CD14-positive monocyte (primary cell): ENCODE results near the gene CRIM1. TPM values are rescaled to one million over a fixed set of nuclear protein-coding genes. Genes with fewer than 3 reads are reported as not detected.

ENCODE experiments used
- DNase-seq, 3 donors: peaks; one replicate each; pipeline ENCODE4 v3.0.0-alpha.2; 2011 to 2022
- H2AFZ ChIP-seq: 2 replicates; pipeline ENCODE4 v1.6.0; 2012; ENCODE audit warnings: mild to moderate bottlenecking, low read depth, low read length, inconsistent platforms; ENCODE audit not compliant: insufficient read depth, poor library complexity, severe bottlenecking
- H3K27ac ChIP-seq, 2 donors: 1 replicate in 1 of 2; 2 replicates in 1 of 2; pipeline ENCODE4 v1.5.1; 2012 to 2013; ENCODE audit warnings: low read length in 2 of 2, control low read depth in 1 of 2, inconsistent platforms in 1 of 2, low read depth in 1 of 2, mild to moderate bottlenecking in 1 of 2
- H3K27me3 ChIP-seq, 2 donors: one replicate each; pipeline versions ENCODE4 v1.6.0 to v1.6.1; 2011 to 2013; ENCODE audit warnings: low read length in 2 of 2; ENCODE audit not compliant: control insufficient read depth in 2 of 2, insufficient read depth in 2 of 2
- H3K36me3 ChIP-seq, 2 donors: replicated peaks in 1 of 2; 1 replicate in 1 of 2; 2 replicates in 1 of 2; pipeline versions ENCODE4 v1.5.1 to v1.6.1; 2012 to 2013; ENCODE audit warnings: low read length in 2 of 2, control low read depth in 1 of 2, inconsistent platforms in 1 of 2, mild to moderate bottlenecking in 1 of 2; ENCODE audit not compliant: insufficient read depth in 2 of 2, control insufficient read depth in 1 of 2
- H3K4me1 ChIP-seq, 2 donors: 1 replicate in 1 of 2; 2 replicates in 1 of 2; pipeline versions ENCODE4 v1.5.1 to v1.6.1; 2012 to 2013; ENCODE audit warnings: low read length in 2 of 2, control low read depth in 1 of 2, inconsistent platforms in 1 of 2, mild to moderate bottlenecking in 1 of 2, moderate library complexity in 1 of 2; ENCODE audit not compliant: insufficient read depth in 2 of 2, control insufficient read depth in 1 of 2
- H3K4me2 ChIP-seq: replicated peaks from 2 replicates; pipeline ENCODE3; 2012; ENCODE audit warnings: low read length, moderate library complexity, mild to moderate bottlenecking; ENCODE audit not compliant: poor library complexity, severe bottlenecking; ENCODE audit errors: extremely low read depth
- H3K4me3 ChIP-seq, 3 experiments: fragments of 200-600 bp in 1 of 3; sonication (generic) in 1 of 3; replicated peaks in 1 of 3; 1 replicate in 2 of 3; 2 replicates in 1 of 3; pipeline ENCODE4 v1.5.1; 2011 to 2013; ENCODE audit warnings: low read length in 3 of 3, mild to moderate bottlenecking in 3 of 3, control low read depth in 2 of 3, low read depth in 2 of 3, inconsistent platforms in 1 of 3, moderate library complexity in 1 of 3
- H3K79me2 ChIP-seq: 2 replicates; pipeline ENCODE4 v1.6.0; 2012; ENCODE audit warnings: mild to moderate bottlenecking, control low read depth, inconsistent platforms, low read length, moderate library complexity; ENCODE audit not compliant: insufficient read depth
- H3K9ac ChIP-seq: 2 replicates; pipeline ENCODE4 v1.6.0; 2017; ENCODE audit warnings: low read length, mild to moderate bottlenecking; ENCODE audit not compliant: insufficient read depth, poor library complexity, severe bottlenecking
- H3K9me3 ChIP-seq, 2 donors: replicated peaks in 1 of 2; 1 replicate in 1 of 2; 2 replicates in 1 of 2; pipeline versions ENCODE4 v1.5.1 to v1.6.1; 2012 to 2013; ENCODE audit warnings: low read length in 2 of 2, control low read depth in 1 of 2; ENCODE audit not compliant: control insufficient read depth in 1 of 2, insufficient read depth in 1 of 2
- H4K20me1 ChIP-seq: 2 replicates; pipeline ENCODE4 v1.6.0; 2012; ENCODE audit warnings: mild to moderate bottlenecking, low read length, control low read depth, moderate library complexity; ENCODE audit not compliant: insufficient read depth
- H3K27ac Mint-ChIP-seq, 7 donors: one replicate each; pipeline ENCODE4 v1.8.0; 2020; ENCODE audit warnings: mild to moderate bottlenecking in 7 of 7, mixed read lengths in 7 of 7, moderate library complexity in 6 of 7, inconsistent platforms in 2 of 7
- H3K27me3 Mint-ChIP-seq, 3 donors: one replicate each; pipeline ENCODE4 v1.8.0; 2021 to 2022; ENCODE audit warnings: low read depth in 3 of 3, mild to moderate bottlenecking in 3 of 3, mixed read lengths in 3 of 3, moderate library complexity in 3 of 3, inconsistent platforms in 1 of 3
- H3K36me3 Mint-ChIP-seq, 2 donors: one replicate each; pipeline ENCODE4 v1.8.0; 2020; ENCODE audit warnings: mixed read lengths in 2 of 2, inconsistent platforms in 1 of 2, mild to moderate bottlenecking in 1 of 2
- H3K4me1 Mint-ChIP-seq: one replicate; pipeline ENCODE4 v1.8.0; 2020; ENCODE audit warnings: mild to moderate bottlenecking, mixed read lengths
- H3K4me3 Mint-ChIP-seq, 2 donors: one replicate each; pipeline ENCODE4 v1.8.0; 2020; ENCODE audit warnings: mild to moderate bottlenecking in 2 of 2, mixed read lengths in 2 of 2, moderate library complexity in 1 of 2
- H3K9me3 Mint-ChIP-seq, 7 donors: one replicate each; pipeline ENCODE4 v1.8.0; 2020 to 2022; ENCODE audit warnings: mixed read lengths in 7 of 7, mild to moderate bottlenecking in 6 of 7, moderate library complexity in 6 of 7, inconsistent platforms in 2 of 7
- WGBS: methylation state at CpG from one replicate; pipeline ENCODE4 v1.1.5; 2013; ENCODE audit warnings: missing lambda C conversion rate; ENCODE audit not compliant: insufficient coverage; 5-methylcytosine and 5-hydroxymethylcytosine counted together
- intact Hi-C, 2 donors: fragments of 100-400 bp; cut with micrococcal nuclease; formaldehyde crosslinking; loops; one replicate each; pipeline versions ENCODE4 v1.15.0 to v1.15.1; 2023
- polyA plus RNA-seq, 3 donors: library from polyadenylated mRNA; depleted of rRNA in 1 of 3; unstranded in 2 of 3; stranded (reverse) in 1 of 3; fragments of 300-500 nt in 2 of 3; fragments of >200 nt in 1 of 3; fragmentation: Illumina TruSeq in 2 of 3; gene quantifications; 1 replicate in 2 of 3; 2 replicates in 1 of 3; pipeline ENCODE4 v1.2.3, GENCODE V29; 2012 to 2021
- TF ChIP-seq, protein P1 (sequence below): fragments of 200-600 bp; IDR thresholded peaks from one replicate; pipeline ENCODE4 v1.8.0; 2022; ENCODE audit warnings: antibody characterized with exemption, mild to moderate bottlenecking

CRIM1 gene
- polyA plus RNA-seq, 3 donors = 0.08 to 0.27 TPM; not detected in 1

DNA sequence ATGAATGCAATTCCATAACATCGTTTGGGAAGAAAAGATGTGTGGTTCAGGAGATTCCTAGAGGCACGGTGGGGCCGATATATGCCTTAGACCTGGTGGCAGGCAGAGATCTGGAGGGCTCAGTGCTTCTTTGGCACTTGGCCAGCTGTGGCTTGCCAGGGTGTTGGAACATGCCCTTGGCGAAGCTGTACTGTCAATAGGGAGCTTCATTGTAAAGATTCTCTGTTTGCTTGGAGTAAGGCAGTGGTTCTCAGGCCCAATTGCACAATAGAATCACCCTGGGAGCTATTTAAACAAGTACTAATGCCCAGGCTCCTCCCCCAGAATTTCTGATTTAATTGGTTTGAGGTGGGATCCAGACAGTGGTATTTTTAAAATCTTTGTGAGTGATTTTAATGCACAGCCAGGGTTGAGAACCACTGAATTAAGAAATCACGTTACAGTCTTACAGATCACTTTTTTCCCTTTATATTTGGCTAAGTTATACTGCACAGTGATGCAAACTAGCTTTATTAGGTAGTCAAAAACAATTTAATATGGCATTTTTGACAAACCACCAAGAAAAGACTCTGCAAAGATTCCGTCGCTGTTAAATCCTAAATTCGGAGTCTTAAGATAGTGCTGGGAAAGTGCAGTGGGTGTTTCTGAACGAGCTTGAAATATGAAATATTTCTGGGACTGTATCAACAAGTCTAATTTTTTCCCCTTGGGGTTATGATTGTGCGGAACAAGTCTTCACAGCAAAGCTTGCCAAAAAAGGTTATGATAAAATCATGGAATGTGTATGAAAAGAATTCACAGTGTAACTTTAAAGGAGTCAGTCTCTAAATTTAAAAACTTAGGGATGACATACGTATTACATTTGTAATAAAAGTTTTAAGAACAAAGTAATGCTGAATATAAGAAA, 78.0 kb downstream of the CRIM1 start:
- Histone ChIP-seq H3K9ac (no peak overlapping the region), H4K20me1 (no peaks in the 10 kb centered on the region), H3K27me3 (no peaks in the 10 kb centered on the region), H3K79me2 (no peaks in the 10 kb centered on the region), H3K27ac (no peak overlapping the region), H2AFZ (no peak overlapping the region), H3K4me2 (no peak overlapping the region), H3K36me3 (no peaks in the 10 kb centered on the region), H3K4me1 (no peaks in the 10 kb centered on the region), H3K9me3 (no peaks in the 10 kb centered on the region), H3K4me3 (no peak overlapping the region)
- Mint-ChIP-seq H3K27ac (no peak overlapping the region), H3K4me1 (no peaks in the 10 kb centered on the region), H3K27me3 (peaks cover 0 to 2% (median 0%) of the 10 kb centered on the region in 3 donors), H3K4me3 (no peak overlapping the region), H3K9me3 (no peaks in the 10 kb centered on the region), H3K36me3 (no peaks in the 10 kb centered on the region)
- intact Hi-C loops = no loop called here
- no peak for DNase-seq
- TF ChIP-seq, protein P1, sequence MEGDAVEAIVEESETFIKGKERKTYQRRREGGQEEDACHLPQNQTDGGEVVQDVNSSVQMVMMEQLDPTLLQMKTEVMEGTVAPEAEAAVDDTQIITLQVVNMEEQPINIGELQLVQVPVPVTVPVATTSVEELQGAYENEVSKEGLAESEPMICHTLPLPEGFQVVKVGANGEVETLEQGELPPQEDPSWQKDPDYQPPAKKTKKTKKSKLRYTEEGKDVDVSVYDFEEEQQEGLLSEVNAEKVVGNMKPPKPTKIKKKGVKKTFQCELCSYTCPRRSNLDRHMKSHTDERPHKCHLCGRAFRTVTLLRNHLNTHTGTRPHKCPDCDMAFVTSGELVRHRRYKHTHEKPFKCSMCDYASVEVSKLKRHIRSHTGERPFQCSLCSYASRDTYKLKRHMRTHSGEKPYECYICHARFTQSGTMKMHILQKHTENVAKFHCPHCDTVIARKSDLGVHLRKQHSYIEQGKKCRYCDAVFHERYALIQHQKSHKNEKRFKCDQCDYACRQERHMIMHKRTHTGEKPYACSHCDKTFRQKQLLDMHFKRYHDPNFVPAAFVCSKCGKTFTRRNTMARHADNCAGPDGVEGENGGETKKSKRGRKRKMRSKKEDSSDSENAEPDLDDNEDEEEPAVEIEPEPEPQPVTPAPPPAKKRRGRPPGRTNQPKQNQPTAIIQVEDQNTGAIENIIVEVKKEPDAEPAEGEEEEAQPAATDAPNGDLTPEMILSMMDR = no peak
- 94% methylated on average over 9 of the region's 11 CpGs for WGBS

DNA sequence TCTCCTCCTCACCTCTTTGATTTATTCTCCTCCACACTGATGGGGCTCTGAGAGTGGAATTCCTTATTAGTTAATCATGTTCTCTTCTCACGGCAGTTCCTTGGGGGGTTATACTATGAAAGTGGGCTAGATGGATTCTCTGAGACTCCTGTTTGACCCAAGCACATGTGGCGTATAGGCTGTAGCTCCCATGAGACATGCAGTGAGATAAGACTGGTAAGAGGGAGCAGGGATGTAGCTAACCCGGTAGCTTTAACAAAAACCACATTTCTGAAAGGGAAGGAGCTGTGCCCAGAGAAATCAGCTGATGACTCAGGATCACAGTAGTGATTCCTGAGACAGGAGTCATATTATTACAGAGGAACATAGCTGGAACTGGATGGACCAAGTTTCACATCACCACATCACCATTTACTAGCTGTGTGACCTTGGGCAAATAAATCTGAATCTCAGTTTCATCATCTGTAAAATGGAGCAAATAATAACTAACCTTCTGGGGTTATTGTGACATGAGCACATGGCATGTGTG, 82.9 kb downstream of the CRIM1 start:
- H3K9ac ChIP-seq = no peak overlapping the region
- no peak for DNase-seq
- TF ChIP-seq, protein P1 = no peak
- Mint-ChIP-seq H3K4me1 (peaks cover 18% of the 10 kb centered on the region), H3K27ac (no peak overlapping the region), H3K4me3 (no peak overlapping the region), H3K27me3 (peaks cover 0 to 3% (median 0%) of the 10 kb centered on the region in 3 donors), H3K36me3 (no peaks in the 10 kb centered on the region), H3K9me3 (no peaks in the 10 kb centered on the region)
- no peak overlapping the region for H3K4me3 ChIP-seq
- no peaks in the 10 kb centered on the region for H4K20me1 ChIP-seq
- peaks cover 15 to 17% of the 10 kb centered on the region in 2 donors for H3K4me1 ChIP-seq
- no peak overlapping the region for H3K27ac ChIP-seq
- no peaks in the 10 kb centered on the region for H3K36me3 ChIP-seq
- H3K9me3 ChIP-seq = no peaks in the 10 kb centered on the region
- no peak overlapping the region for H3K4me2 ChIP-seq
- H2AFZ ChIP-seq = no peak overlapping the region
- H3K79me2 ChIP-seq = no peaks in the 10 kb centered on the region
- 67% methylated on average over 1 of the region's 3 CpGs for WGBS
- H3K27me3 ChIP-seq = no peaks in the 10 kb centered on the region
- intact Hi-C loops = no loop called here
